Activated CD8-positive, alpha-beta T cell treated with anti-CD3 and anti-CD28 coated beads, Interleukin-2, amount 10 ng/mL, durations not matched to agents 7 days and 5 days (primary cell): ENCODE results near the gene ZNF215. TPM values are rescaled to one million over a fixed set of nuclear protein-coding genes. Genes with fewer than 3 reads are reported as not detected.

Experiments
- ATAC-seq: fragments of 150-1000 bp; cut with Tn5 transposase; one replicate; pipeline ENCODE4 v1.10.0; 2021; ENCODE audit warnings: moderate library complexity
- CTCF ChIA-PET: fragments of 350-600 bp; sonication (Branson Sonifier 250); formaldehyde crosslinking; loops from one replicate; lab custom pipeline; 2021; ENCODE audit warnings: antibody characterized with exemption; lab: Charles Lee
- POLR2A ChIA-PET: fragments of 350-600 bp; sonication (Branson Sonifier 250); formaldehyde crosslinking; loops from one replicate; lab custom pipeline; 2021; ENCODE audit warnings: antibody characterized with exemption; lab: Charles Lee
- DNase-seq: peaks from one replicate; pipeline ENCODE4 v3.0.0-alpha.2; 2020
- H3K27ac Mint-ChIP-seq: one replicate; pipeline ENCODE4 v1.8.0; 2021; ENCODE audit warnings: mild to moderate bottlenecking, mixed read lengths
- H3K27me3 Mint-ChIP-seq: one replicate; pipeline ENCODE4 v1.8.0; 2021; ENCODE audit warnings: low read depth, mixed read lengths
- H3K36me3 Mint-ChIP-seq: one replicate; pipeline ENCODE4 v1.8.0; 2021; ENCODE audit warnings: low read depth, mixed read lengths
- H3K4me1 Mint-ChIP-seq: one replicate; pipeline ENCODE4 v1.8.0; 2021; ENCODE audit warnings: low read depth, mixed read lengths
- H3K4me3 Mint-ChIP-seq: one replicate; pipeline ENCODE4 v1.8.0; 2021; ENCODE audit warnings: mild to moderate bottlenecking, mixed read lengths
- H3K9me3 Mint-ChIP-seq: one replicate; pipeline ENCODE4 v1.8.0; 2022; ENCODE audit warnings: mixed read lengths; ENCODE audit not compliant: insufficient read depth
- total RNA-seq, 2 experiments: library from RNA; stranded (reverse); gene quantifications; one replicate each; pipeline ENCODE4 v1.2.3, GENCODE V29; 2021

ZNF215 gene
- total RNA-seq, 2 experiments from 2014 or later = 1.3 to 1.6 TPM

- DNase-seq (no peak), ATAC-seq (no peak)
- Mint-ChIP-seq H3K4me1 (no peaks in the 10 kb centered on the region), H3K36me3 (no peaks in the 10 kb centered on the region), H3K9me3 (no peaks in the 10 kb centered on the region), H3K4me3 (no peak overlapping the region), H3K27me3 (peaks cover 5% of the 10 kb centered on the region), H3K27ac (no peak overlapping the region)
- ChIA-PET CTCF (no interaction called here), POLR2A (no interaction called here)
Measured at GRCh38 chr11:7004482-7004881, 78.3 kb downstream of the ZNF215 start.

Other genes with a start within 250 kb of the ZNF215 start
- gene MRPL17, start 243.1 kb upstream of the ZNF215 start, total RNA-seq = 10 to 100 TPM; 60.6 to 69.2 TPM
- under 1 TPM; 0.08 to 0.23 TPM for gene OR2AG2, start 154.4 kb upstream of the ZNF215 start, total RNA-seq
- not detected for gene OR2AG1, start 143.4 kb upstream of the ZNF215 start, total RNA-seq
- gene OR6A2, start 126.7 kb upstream of the ZNF215 start, total RNA-seq = under 1 TPM; 0.05 TPM
- not detected for gene OR10A5, start 80.7 kb upstream of the ZNF215 start, total RNA-seq
- gene OR10A2, start 63.4 kb upstream of the ZNF215 start, total RNA-seq = not detected
- gene OR10A4, start 49.8 kb upstream of the ZNF215 start, total RNA-seq = not detected
- gene OR2D2, start 33.9 kb upstream of the ZNF215 start, total RNA-seq = not detected
- gene OR2D3, start 5.4 kb upstream of the ZNF215 start, total RNA-seq = not detected
- not detected for gene ZNF214, start 93.9 kb downstream of the ZNF215 start, total RNA-seq
- under 1 TPM; 0.08 to 0.13 TPM for gene NLRP14, start 94.1 kb downstream of the ZNF215 start, total RNA-seq
- gene RBMXL2, start 162.6 kb downstream of the ZNF215 start, total RNA-seq = not detected